SH-SY5Y (cell line): ENCODE data around the gene LHX4.

Experiments used
- GATA2 ChIP-seq: IDR thresholded peaks from 2 replicates; pipeline ENCODE4 v1.6.1; 2011; ENCODE audit warnings: mild to moderate bottlenecking, low read depth, low read length
- GATA3 ChIP-seq: IDR thresholded peaks from 2 replicates; pipeline ENCODE4 v1.6.1; 2011; ENCODE audit warnings: low read depth, mild to moderate bottlenecking, low read length, moderate library complexity

Gene LHX4

DNA sequence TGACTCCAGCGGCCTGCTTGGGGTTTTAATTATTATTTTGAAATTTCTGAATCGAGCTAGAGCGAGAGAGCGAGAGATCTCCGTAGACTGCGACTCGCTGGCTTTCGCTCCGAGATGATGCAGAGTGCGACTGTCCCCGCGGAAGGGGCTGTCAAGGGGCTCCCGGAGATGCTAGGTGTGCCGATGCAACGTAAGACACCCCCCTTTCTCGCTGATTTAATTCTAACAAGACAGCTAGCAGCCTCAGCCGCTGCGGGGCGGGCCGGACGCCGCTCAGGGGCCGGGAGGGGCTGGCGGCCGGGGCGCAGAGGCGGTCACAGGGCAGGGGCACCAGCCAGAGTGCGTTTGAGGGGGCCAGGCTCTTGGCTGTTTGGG, 339 bp downstream of the LHX4 start:
- no peak for TF ChIP-seq GATA2
- TF ChIP-seq GATA3, result no peak

GRCh38 chr1:180230791-180231505, 884 bp downstream of the LHX4 start:
- no peak for TF ChIP-seq GATA3
- no peak for TF ChIP-seq GATA2

- no peak for TF ChIP-seq GATA2
- no peak for TF ChIP-seq GATA3
Observed at GRCh38 chr1:180231506-180231921, 1.4 kb downstream of the LHX4 start.

DNA sequence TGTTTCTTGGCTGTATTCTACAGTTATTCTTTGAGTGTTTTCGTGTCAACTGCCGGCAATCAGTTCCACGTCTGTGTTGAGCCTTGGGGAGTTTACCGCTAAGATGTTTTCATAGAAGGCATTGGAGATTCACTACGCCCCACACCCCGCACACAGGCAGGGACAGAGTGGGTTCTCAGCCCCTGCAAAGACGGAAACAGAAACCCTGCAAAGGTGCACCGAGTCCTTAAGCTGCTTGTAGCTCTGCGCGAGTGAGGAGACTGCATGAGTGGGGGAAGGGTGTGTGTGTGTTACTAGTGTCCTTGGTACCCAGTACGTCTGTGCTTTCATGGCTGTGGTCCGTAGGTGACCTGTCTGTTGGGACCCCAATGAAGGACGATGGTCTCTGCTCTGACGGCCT, 1.9 kb downstream of the LHX4 start:
- TF ChIP-seq GATA2 (no peak), GATA3 (no peak)

GRCh38 chr1:180232521-180233043, 2.5 kb downstream of the LHX4 start:
- TF ChIP-seq GATA3 (no peak), GATA2 (no peak)

GRCh38 chr1:180233191-180234011, 3.3 kb downstream of the LHX4 start:
- TF ChIP-seq GATA2 (no peak), GATA3 (no peak)

GRCh38 chr1:180234369-180235076, 4.5 kb downstream of the LHX4 start:
- TF ChIP-seq GATA2 (no peak), GATA3 (no peak)

DNA sequence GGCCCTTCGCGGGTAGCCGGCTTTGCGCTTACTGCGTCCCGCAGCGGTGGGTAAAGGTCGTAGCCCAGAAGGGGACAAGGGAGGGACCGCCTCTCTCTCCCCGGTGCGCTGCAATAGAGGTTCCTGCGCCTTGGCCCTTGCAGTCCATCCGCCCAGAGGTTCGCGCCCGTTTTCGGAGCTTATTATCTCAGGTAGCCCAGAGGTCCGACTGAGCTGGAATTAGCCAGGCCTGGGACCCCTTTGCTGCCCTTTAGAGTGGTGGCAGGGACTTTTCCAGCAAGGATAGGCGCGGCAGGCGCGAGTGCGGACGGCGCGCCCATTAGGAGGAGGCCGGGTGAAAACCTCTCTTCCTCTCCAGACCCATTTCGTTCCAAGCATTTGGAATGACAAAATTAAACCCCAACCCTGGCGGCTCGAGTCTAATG, 5.0 kb downstream of the LHX4 start:
- no peak for TF ChIP-seq GATA2
- no peak for TF ChIP-seq GATA3

GRCh38 chr1:180235502-180236239, 5.6 kb downstream of the LHX4 start:
- TF ChIP-seq GATA2 (no peak), GATA3 (no peak)

DNA sequence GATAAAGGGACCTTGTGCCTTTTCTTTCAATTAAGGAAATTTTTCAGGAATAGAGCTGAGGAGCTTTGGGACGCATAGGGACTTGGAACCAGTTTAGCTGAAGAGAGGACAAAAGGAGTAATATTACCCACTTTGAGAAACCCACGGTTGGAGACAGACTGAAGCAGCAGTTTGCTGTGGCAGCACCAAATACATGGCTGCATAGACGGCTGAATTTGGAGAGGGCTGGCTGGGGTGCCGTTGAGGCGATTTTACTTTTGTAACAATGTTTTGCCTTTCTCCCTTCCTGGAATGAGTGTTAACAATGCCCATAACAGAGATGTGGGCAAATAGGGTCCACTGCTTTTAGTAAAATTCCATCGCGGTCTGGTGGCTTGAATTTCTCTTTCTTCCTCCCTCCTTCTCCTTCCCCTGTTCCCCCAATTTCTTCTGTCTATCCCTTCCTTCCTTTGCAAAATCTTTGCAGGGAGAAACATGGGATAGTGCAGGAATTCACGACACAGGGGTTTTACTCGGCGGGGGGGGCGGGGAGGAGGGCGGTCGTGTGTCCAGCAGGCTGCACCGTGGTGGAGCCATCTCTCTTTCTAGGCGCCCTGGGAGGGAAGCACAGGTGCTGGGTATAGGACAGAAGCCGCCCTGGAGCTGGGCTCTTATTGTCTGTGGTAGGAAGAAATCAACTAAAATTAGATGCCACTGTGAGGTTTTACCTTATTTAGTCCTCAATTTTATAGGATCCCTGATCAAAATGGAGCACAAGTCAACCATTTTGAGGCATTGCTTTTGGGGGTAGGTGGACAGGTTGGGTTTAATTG, 6.8 kb downstream of the LHX4 start:
- TF ChIP-seq GATA2 (no peak), GATA3 (no peak)

GRCh38 chr1:180237869-180238476, 7.9 kb downstream of the LHX4 start:
- TF ChIP-seq GATA3 (no peak), GATA2 (no peak)

- TF ChIP-seq GATA2, result no peak
- TF ChIP-seq GATA3, result no peak
Observed at GRCh38 chr1:180238675-180239074, 8.6 kb downstream of the LHX4 start.
